Neural progenitor cell (in vitro differentiated cells): Measurements from ENCODE around the gene PATE4.

ENCODE experiments used
- EZH2 ChIP-seq: fragments of 200-600 bp; sonication (generic); IDR thresholded peaks from 2 replicates; pipeline ENCODE4 v1.6.1; 2017; ENCODE audit warnings: antibody characterized with exemption, mild to moderate bottlenecking, moderate library complexity
- TF ChIP-seq, protein P1 (sequence below): fragments of 200-600 bp; sonication (generic); IDR thresholded peaks from 2 replicates; pipeline ENCODE4 v1.5.1; 2017; ENCODE audit warnings: antibody characterized with exemption, mild to moderate bottlenecking

DNA sequence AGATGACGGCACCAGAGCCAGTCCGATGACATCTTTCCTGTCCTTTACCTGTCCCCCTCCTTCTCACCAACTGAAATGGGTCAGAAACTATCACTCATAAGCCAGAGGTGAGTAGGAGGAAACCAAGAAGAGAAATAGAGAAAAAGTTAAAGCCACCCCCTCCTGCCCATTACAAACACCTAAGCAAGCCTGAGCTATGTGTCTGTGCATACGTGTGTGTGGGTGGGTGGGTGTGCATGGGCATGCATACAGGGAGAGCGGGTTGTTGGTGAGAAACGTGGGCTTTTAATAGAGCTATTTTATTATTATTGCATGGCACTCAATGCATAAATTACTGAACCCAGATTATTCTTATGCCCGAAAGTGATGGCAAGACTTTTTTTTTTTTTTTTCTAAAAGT is 2.6 kb downstream of the PATE4 start:
- TF ChIP-seq, protein P1, sequence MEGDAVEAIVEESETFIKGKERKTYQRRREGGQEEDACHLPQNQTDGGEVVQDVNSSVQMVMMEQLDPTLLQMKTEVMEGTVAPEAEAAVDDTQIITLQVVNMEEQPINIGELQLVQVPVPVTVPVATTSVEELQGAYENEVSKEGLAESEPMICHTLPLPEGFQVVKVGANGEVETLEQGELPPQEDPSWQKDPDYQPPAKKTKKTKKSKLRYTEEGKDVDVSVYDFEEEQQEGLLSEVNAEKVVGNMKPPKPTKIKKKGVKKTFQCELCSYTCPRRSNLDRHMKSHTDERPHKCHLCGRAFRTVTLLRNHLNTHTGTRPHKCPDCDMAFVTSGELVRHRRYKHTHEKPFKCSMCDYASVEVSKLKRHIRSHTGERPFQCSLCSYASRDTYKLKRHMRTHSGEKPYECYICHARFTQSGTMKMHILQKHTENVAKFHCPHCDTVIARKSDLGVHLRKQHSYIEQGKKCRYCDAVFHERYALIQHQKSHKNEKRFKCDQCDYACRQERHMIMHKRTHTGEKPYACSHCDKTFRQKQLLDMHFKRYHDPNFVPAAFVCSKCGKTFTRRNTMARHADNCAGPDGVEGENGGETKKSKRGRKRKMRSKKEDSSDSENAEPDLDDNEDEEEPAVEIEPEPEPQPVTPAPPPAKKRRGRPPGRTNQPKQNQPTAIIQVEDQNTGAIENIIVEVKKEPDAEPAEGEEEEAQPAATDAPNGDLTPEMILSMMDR, result no peak
- TF ChIP-seq EZH2, result no peak
